Smooth muscle cell (in vitro differentiated cells): ENCODE data around the gene SELENON. TPM values are rescaled to one million over a fixed set of nuclear protein-coding genes. Genes with fewer than 3 reads are reported as not detected.

ENCODE experiments used
- DNase-seq: peaks from one replicate; lab custom pipeline; 2025; ENCODE audit not compliant: unreplicated experiment; lab: John Stamatoyannopoulos, UW
- H2AFZ ChIP-seq: fragments of 200-600 bp; sonication (generic); 2 replicates; pipeline ENCODE4 v1.6.0; 2016; ENCODE audit warnings: antibody characterized with exemption, low read depth, mild to moderate bottlenecking
- H3F3A ChIP-seq: fragments of 200-600 bp; sonication (generic); 2 replicates; pipeline ENCODE4 v1.6.0; 2017; ENCODE audit warnings: antibody characterized with exemption, low read depth
- H3K27ac ChIP-seq: fragments of 200-600 bp; sonication (generic); 2 replicates; pipeline ENCODE4 v1.5.1; 2016; ENCODE audit warnings: low read depth, mild to moderate bottlenecking
- H3K27me3 ChIP-seq: fragments of 200-600 bp; sonication (generic); 2 replicates; pipeline ENCODE4 v1.6.1; 2016; ENCODE audit warnings: low read depth, mild to moderate bottlenecking
- H3K36me3 ChIP-seq: fragments of 200-600 bp; sonication (generic); 2 replicates; pipeline ENCODE4 v1.5.1; 2016; ENCODE audit warnings: low read depth
- H3K4me1 ChIP-seq: fragments of 200-600 bp; sonication (generic); 2 replicates; pipeline ENCODE4 v1.5.1; 2016; ENCODE audit warnings: low read depth
- H3K4me2 ChIP-seq: fragments of 200-600 bp; sonication (generic); 2 replicates; pipeline ENCODE4 v1.6.0; 2016; ENCODE audit warnings: mild to moderate bottlenecking
- H3K4me3 ChIP-seq: fragments of 200-600 bp; sonication (generic); 2 replicates; pipeline ENCODE4 v1.5.1; 2016; ENCODE audit warnings: mild to moderate bottlenecking
- H3K79me2 ChIP-seq: fragments of 200-600 bp; sonication (generic); 2 replicates; pipeline ENCODE4 v1.6.0; 2016; ENCODE audit warnings: low read depth, mild to moderate bottlenecking
- H3K9ac ChIP-seq: fragments of 200-600 bp; sonication (generic); 2 replicates; pipeline ENCODE4 v1.6.0; 2016; ENCODE audit warnings: low read depth
- H3K9me3 ChIP-seq: fragments of 200-600 bp; sonication (generic); replicated peaks from 2 replicates; pipeline ENCODE4 v1.5.1; 2016; ENCODE audit warnings: low read depth
- H4K20me1 ChIP-seq: fragments of 200-600 bp; sonication (generic); 2 replicates; pipeline ENCODE4 v1.6.0; 2016; ENCODE audit warnings: low read depth
- WGBS: methylation state at CpG from one replicate; pipeline ENCODE4 v1.1.7; 2016; ENCODE audit warnings: low lambda C conversion rate; 5-methylcytosine and 5-hydroxymethylcytosine counted together
- polyA plus RNA-seq: library from polyadenylated mRNA; unstranded; fragments of >200 nt; fragmentation: Nextera tagmentation; extraction: Ambion mirVana; gene quantifications from 2 replicates; pipeline ENCODE4 v1.2.1, GENCODE V29; 2016
- total RNA-seq: library from RNA; depleted of rRNA; stranded (reverse); fragments of >200 nt; gene quantifications from 2 replicates; pipeline ENCODE4 v1.2.3, GENCODE V29; 2014
- TF ChIP-seq, protein P1 (sequence below): fragments of 200-600 bp; sonication (generic); IDR thresholded peaks from 2 replicates; pipeline ENCODE4 v1.5.1; 2017; ENCODE audit warnings: borderline replicate concordance, mild to moderate bottlenecking, antibody characterized with exemption; ENCODE audit not compliant: insufficient read depth, poor library complexity, severe bottlenecking

Gene SELENON
- total and polyA plus RNA-seq, 2 experiments from 2014 or later, result 32.6 to 62.9 TPM

DNA sequence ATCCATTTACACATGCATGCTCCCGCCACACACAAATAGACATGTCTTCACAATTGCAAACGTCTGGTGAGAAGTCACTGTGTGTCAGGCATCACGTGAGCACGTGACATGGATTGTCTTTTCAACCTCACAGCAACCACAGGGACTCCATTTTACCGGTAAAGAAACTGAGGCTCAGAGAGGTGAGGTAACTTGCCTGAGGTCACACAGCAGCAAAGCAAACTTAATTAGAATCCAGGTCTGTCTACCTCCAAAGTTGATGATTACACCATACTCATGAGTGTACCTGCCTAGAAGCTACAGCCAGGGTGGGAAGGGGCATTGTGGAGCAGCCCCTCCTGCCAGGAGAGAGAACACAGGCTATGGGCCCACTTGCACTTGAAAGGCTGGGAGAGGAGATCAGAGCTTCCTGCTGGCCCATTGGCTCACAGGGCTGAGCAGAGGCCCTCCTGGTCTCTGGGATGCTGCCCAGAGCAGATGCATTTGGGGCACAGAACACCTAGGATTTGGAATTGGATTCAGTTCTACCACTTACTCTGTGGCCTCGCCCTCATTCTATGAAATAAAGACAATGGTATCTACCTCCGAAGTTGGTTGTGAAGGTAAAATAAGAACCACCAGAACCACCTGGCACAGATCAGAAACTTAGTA, 44.4 kb upstream of the SELENON start:
- Histone ChIP-seq H3F3A (no peaks in the 10 kb centered on the region), H3K27me3 (peaks cover 19% of the 10 kb centered on the region), H3K27ac (no peak overlapping the region), H3K36me3 (no peaks in the 10 kb centered on the region), H2AFZ (no peak overlapping the region), H3K79me2 (no peaks in the 10 kb centered on the region), H4K20me1 (no peaks in the 10 kb centered on the region), H3K9me3 (no peaks in the 10 kb centered on the region), H3K4me3 (no peak overlapping the region), H3K4me1 (peaks cover 5% of the 10 kb centered on the region), H3K4me2 (no peak overlapping the region), H3K9ac (no peak overlapping the region)
- TF ChIP-seq, protein P1, sequence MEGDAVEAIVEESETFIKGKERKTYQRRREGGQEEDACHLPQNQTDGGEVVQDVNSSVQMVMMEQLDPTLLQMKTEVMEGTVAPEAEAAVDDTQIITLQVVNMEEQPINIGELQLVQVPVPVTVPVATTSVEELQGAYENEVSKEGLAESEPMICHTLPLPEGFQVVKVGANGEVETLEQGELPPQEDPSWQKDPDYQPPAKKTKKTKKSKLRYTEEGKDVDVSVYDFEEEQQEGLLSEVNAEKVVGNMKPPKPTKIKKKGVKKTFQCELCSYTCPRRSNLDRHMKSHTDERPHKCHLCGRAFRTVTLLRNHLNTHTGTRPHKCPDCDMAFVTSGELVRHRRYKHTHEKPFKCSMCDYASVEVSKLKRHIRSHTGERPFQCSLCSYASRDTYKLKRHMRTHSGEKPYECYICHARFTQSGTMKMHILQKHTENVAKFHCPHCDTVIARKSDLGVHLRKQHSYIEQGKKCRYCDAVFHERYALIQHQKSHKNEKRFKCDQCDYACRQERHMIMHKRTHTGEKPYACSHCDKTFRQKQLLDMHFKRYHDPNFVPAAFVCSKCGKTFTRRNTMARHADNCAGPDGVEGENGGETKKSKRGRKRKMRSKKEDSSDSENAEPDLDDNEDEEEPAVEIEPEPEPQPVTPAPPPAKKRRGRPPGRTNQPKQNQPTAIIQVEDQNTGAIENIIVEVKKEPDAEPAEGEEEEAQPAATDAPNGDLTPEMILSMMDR, result no peak
- DNase-seq, result no peak
- 96% methylated on average over 7 of the region's 7 CpGs for WGBS

DNA sequence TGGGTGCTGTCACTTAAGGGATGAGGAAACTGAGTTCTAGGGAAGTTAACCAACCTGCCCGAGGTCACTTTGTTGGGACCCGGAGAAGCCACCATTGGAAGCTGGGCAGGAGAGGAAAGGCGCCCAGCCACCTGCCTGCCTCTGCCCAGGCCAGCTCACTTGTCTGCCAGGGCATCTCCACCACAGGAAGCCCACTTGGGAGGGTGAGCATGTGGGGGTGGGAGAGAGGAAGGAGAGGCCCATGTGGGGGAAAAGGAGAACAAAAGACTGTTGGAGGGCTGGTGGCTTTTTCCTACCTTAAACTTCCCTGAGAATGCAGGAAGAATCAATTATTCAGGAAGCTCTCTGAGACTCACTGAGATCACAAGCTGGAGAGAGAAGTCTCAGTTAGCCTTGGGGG, 43.8 kb upstream of the SELENON start:
- no peak for DNase-seq
- WGBS, result 94% methylated on average over 3 of the region's 3 CpGs
- no peak overlapping the region for H3K4me2 ChIP-seq
- H4K20me1 ChIP-seq, result no peaks in the 10 kb centered on the region
- peaks cover 5% of the 10 kb centered on the region for H3K4me1 ChIP-seq
- no peaks in the 10 kb centered on the region for H3F3A ChIP-seq
- no peaks in the 10 kb centered on the region for H3K9me3 ChIP-seq
- H3K27me3 ChIP-seq, result peaks cover 19% of the 10 kb centered on the region
- H3K4me3 ChIP-seq, result no peak overlapping the region
- no peak overlapping the region for H3K9ac ChIP-seq
- no peaks in the 10 kb centered on the region for H3K36me3 ChIP-seq
- no peak overlapping the region for H3K27ac ChIP-seq
- no peaks in the 10 kb centered on the region for H3K79me2 ChIP-seq
- no peak overlapping the region for H2AFZ ChIP-seq
- TF ChIP-seq, protein P1, result no peak

DNA sequence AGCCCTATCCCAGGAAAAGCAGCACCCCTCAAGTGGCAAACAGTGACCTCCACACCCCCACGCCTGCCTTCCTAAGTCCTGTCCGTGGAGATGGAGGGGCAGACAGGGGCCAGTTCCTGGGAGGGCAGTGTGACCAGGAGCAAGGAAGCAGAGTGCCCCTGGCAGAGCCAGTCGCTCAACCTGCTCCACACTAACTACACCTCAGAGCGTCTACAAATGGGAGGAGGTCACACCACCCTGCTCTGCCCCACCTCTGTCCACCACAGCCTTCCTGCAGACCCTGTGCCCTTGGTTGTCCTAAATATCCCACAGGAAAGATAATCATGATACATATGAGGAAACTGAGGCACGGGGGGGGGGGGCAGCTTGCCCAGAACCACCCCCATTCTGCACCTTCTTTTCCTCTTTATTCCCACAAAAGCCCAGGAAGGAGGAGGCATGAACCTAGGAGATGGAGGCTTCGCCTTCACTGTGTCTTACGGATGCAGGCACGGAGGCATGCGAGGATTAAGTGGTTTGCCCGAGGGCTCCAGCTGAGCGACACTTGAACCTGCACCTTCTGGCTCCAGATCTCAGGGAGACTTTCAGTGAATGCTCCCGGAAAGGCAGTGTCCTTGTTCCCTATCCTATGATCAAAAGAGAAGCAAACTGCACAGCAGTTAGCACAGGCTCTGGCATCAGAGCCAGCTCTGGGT, 42.7 kb upstream of the SELENON start:
- Histone ChIP-seq H3K4me3 (no peak overlapping the region), H3K36me3 (no peaks in the 10 kb centered on the region), H3K4me2 (no peak overlapping the region), H3K27me3 (peaks cover 19% of the 10 kb centered on the region), H2AFZ (no peak overlapping the region), H3K9ac (no peak overlapping the region), H3K9me3 (no peaks in the 10 kb centered on the region), H3K79me2 (no peaks in the 10 kb centered on the region), H4K20me1 (no peaks in the 10 kb centered on the region), H3K4me1 (peaks cover 5% of the 10 kb centered on the region), H3F3A (no peaks in the 10 kb centered on the region), H3K27ac (no peak overlapping the region)
- TF ChIP-seq, protein P1, result no peak
- WGBS, result 74% methylated on average over 12 of the region's 12 CpGs
- no peak for DNase-seq

DNA sequence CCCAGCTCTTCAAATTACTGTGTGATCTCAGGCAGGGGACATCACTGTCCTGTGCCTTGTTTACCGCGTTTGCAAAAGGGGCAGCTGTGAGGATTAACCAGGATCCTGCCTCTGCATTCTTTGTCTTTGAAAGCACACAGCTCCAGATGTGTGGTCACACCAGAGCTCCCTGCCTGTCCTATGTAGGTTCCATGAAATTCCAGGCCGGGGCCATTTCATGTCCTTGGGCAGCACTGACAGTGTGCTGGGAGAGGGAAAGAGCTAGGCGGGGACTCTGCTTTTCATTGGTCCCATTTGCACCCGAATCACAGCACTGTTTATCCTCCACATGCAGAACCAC, 42.2 kb upstream of the SELENON start:
- H3K4me3 ChIP-seq, result no peak overlapping the region
- H4K20me1 ChIP-seq, result no peaks in the 10 kb centered on the region
- no peak overlapping the region for H3K27ac ChIP-seq
- H3K9me3 ChIP-seq, result no peaks in the 10 kb centered on the region
- H3K27me3 ChIP-seq, result peaks cover 19% of the 10 kb centered on the region
- no peak overlapping the region for H3K4me2 ChIP-seq
- H3K9ac ChIP-seq, result no peak overlapping the region
- H2AFZ ChIP-seq, result no peak overlapping the region
- H3K79me2 ChIP-seq, result no peaks in the 10 kb centered on the region
- 56% methylated on average over 5 of the region's 5 CpGs for WGBS
- DNase-seq, result no peak
- no peaks in the 10 kb centered on the region for H3F3A ChIP-seq
- peaks cover 5% of the 10 kb centered on the region for H3K4me1 ChIP-seq
- TF ChIP-seq, protein P1, result no peak
- H3K36me3 ChIP-seq, result no peaks in the 10 kb centered on the region
